GM21447 (cell line): ENCODE results near the gene EGLN1.

Experiments
- ATAC-seq: cut with Tn5 transposase; IDR thresholded peaks from one replicate; pipeline ENCODE4 v1.9.1; 2021; ENCODE audit not compliant: unreplicated experiment

Gene EGLN1

DNA sequence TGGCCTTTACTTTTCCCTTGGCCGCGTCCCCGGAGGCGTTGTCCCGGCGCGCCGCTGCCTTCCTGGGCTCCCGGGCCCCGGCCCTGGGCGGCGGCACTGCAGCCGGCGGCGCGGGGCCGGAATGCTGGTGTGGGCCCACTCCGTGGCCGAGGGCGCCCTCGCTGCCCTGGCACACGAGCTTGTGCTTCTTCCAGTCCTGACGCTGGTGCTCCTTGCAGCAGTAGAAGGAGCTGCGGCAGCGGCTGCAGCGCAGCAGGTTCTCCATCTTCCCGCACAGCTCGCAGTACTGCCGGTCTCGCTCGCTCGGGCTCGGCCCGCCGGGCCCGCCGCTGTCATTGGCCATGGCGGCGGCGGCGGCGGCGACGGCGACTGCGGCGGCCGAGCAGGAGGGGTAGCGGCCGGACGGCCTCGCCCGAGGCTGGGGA, 529 bp downstream of the EGLN1 start:
- peak; percentile 34 for ATAC-seq

GRCh38 chr1:231420959-231421545, 1.0 kb downstream of the EGLN1 start:
- ATAC-seq: peak; percentile 16

- ATAC-seq: no peak
These were observed 1.7 kb downstream of the EGLN1 start for GRCh38 chr1:231420299-231420958.

DNA sequence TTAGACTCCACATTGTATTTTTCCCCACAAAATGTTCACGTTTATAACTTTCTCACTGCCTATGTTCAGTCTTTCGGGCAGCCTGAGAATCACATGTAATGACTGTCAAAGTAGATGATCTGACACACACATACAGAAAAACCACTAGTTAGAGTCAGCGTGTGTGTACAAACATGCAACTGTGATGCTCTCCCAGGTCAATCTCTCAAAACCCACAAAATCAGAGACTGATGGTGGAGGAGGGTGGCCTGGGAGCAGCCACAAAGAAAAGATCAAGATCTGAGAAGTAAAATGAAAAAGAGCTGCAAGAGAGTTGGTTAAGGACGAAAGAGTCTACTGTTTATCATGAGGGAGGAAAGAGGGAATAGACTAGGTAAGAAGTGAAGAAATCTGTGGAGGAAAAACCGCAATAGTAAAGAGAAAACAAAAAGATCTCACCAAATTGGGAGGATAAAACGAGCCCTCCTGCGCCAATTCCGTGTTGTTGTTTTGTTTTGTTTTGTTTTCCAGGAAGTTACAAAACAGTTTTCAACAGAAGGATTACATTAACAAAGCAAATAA, 2.3 kb downstream of the EGLN1 start:
- no peak for ATAC-seq

DNA sequence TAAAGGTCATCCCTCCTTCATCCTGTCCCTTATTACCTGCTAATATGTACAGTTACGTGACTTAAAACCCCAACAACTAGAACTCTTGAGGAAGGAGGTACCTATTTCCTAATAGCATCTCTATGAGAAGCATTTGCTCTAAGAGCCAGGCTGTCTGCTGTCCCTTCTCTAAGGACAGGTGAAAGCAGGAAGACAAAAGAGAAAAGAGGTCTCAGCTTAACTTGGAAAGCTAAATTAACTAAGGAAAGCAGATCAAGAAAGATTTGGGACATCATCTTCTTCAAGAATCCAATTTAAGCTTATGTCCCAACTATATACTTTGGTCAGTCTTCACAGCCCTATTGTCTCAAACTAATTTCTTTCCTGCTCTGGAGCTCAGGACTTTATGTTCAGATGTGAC, 2.9 kb downstream of the EGLN1 start:
- no peak for ATAC-seq

DNA sequence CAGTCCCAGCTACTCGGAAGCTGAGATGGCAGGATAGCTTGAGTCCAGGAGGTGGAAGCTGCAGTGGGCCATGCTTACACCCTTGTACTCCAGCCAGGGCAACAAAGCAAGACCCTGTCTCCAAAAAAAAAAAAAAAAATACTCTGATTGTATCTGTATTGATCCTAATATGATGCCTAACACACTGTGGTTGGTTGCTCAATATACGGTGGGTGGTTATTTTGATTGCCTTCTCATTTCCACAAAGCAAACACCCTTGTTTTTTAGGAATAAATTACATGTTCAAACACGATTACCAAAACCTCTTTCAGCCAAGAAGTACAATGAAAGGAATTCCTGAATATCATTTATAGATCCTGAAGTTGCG, 3.4 kb downstream of the EGLN1 start:
- no peak for ATAC-seq

DNA sequence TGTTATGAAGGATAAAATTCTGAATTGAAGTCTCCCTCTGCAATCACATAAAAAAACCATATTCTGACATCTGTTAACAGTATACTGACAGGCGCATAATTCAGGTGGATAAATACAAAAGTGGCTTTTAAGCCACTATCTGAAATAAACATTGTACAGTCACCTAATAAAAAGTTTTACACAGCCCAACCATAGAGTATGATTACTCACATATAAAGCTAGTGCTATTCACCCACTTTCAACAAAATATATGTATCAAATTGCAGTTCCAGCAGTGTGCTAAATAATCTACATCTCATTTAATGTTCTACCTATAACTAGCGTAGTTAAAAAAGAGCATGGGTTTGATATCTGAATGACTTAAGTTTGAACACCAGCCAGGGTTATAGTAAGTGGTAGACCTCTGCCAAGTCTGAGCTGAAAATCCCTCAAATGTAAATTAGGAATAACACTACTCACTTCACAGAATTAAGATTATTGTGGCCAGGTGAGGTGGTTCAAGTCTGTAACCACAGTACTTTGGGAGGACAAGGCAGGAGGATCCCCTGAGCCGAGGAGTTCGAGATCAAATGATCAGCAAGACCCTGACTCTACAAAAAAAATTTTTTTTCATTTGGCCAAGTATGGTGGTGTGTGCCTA, 3.9 kb downstream of the EGLN1 start:
- ATAC-seq: no peak

DNA sequence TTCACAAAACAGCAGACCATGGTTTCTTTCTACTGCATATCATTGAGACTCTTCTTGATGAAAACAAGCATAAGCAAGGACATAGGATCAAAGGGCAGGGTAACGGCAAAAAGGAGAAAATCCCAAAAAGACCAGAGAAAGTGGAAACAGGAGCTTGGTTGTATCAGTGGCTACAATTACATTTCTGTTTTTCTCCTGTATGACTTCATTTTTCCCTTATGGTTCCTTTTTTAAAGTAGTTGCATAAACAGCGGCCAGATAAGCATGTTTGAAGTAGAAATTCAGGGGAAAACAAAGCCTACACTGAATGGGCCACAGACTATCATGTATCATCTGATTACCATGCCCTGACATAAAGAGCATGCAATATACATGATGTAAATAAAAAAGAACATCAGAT, 4.6 kb downstream of the EGLN1 start:
- no peak for ATAC-seq

- ATAC-seq: no peak
These were observed 5.2 kb downstream of the EGLN1 start for GRCh38 chr1:231416901-231417300.

- no peak for ATAC-seq
These were observed 7.0 kb downstream of the EGLN1 start for GRCh38 chr1:231415018-231415583.

DNA sequence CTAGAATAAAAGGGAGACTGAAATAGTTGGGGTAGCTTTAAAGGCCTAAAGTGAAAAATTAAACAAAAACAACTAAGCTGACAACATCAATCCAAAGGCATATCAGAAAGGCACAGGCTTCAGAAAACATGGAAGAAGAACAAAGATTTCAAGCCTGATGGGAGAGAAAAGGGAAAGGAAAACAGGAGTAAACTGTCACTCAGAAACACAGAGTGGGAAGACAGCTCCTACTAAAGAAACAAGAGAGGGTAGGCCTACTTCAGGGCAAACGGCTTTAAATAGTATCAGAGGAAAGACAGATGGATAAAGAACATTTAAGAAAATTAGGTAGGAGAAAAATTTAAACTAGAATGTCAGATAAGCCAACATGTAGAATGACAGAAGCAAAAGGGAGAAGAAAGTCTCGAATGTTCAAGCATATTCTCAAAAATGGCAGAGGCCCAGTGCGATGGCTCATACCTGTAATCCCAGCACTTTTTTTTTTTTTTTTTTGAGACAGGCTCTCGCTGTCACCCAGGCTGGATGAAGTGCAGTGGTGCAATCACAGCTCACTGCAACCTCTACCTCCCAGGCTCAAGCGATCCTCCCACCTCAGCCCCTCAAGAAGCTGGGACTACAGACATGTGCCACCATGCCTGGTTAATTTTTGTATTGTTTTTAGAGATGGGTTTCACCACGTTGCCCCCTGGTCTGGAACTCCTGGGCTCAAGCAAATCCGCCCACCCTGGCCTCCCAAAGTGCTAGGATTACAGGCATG, 7.6 kb downstream of the EGLN1 start:
- ATAC-seq: no peak

GRCh38 chr1:231413749-231414082, 8.4 kb downstream of the EGLN1 start:
- ATAC-seq: no peak

GRCh38 chr1:231411036-231411531, 11.0 kb downstream of the EGLN1 start:
- no peak for ATAC-seq

- ATAC-seq: no peak
These were observed 12.0 kb downstream of the EGLN1 start for GRCh38 chr1:231410036-231410612.

DNA sequence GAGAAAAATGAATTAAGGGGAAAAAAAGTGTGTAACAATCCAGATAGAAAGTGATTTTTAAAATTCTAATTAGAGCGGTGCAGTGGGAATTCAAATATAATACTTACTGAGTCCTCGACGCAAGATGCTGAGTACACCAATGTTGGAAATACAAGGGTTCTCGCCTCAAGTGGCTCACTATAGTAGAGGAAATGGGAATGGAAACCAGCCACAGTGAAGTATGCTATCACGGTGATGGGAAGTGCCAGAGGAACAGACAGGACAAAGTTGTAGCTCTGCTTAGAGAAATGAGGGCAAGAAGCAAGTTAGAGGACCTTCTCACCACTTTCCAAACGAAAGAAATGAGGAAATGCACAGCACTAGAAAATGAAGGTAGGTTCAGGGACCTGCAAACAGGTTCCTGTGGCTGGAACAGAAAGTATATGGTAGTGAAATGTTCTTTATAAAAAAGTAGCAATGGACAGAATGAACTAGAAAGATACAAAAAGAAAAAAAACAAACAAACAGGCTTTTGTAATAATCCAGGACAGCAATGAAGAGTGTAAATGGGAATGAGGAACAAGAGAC, 13.5 kb downstream of the EGLN1 start:
- no peak for ATAC-seq

GRCh38 chr1:231407547-231408396, 14.3 kb downstream of the EGLN1 start:
- ATAC-seq: peak; percentile 66

GRCh38 chr1:231407049-231407448, 15.0 kb downstream of the EGLN1 start:
- ATAC-seq: no peak

GRCh38 chr1:231404318-231404717, 17.8 kb downstream of the EGLN1 start:
- no peak for ATAC-seq

GRCh38 chr1:231401478-231401877, 20.6 kb downstream of the EGLN1 start:
- no peak for ATAC-seq
